NCI-H774 (cell line): ENCODE data around the gene RIMS3.
"Not testable (repeated sequence)": the region's sequence is repeated elsewhere in the genome, so short reads cannot be mapped to it uniquely, and the experiment has no call there.

Experiments
- DNase-seq: peaks from one replicate; lab custom pipeline; 2025; lab: John Stamatoyannopoulos, UW

Gene RIMS3

DNA sequence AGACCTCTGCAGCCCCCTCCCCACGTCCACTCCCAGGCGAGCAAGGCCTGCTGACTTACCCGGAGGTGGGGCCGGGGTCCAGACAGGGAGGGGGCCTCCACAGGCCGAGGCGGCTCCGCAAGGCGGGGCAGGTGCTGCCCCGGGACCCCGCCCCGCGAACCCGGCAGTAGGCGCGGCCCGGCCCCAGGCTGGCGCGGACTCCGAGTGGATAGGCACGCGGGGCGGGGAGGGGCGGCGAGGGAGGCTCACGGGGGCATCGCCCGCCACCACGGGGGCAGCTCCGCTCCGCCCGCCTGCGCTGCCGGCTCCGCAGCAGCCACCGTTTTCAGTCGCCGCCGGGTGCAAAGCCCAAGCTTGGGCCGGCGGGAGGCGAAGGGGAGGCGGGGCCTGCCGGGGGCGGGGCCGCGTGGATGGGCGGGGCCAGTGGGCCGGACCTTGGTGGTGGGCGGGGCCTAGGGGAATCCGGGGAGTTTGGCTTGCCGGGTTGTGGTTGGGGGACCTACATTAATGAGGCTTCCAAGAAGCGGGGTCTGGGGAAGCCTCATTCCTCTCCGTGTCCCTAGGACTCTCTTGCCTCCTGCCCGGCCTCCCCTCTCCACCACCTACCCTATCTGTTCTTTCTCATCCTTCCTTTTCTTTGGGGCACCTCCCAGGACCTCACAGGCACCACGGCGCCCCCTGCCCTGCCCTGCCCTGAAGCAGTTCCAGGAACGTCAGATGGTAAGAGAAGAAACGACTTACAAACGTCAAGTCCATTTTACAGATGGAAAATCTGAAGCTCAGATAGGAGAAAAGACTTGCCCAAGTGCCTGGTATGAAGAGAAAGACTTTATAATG lies at the start of gene RIMS3:
Gene RIMS3 (minus strand): TSS at position 348 of the 837 bp plus-strand sequence. CDS start 23,757 bp downstream, outside the sequence.
- peak; percentile 73 for DNase-seq

DNA sequence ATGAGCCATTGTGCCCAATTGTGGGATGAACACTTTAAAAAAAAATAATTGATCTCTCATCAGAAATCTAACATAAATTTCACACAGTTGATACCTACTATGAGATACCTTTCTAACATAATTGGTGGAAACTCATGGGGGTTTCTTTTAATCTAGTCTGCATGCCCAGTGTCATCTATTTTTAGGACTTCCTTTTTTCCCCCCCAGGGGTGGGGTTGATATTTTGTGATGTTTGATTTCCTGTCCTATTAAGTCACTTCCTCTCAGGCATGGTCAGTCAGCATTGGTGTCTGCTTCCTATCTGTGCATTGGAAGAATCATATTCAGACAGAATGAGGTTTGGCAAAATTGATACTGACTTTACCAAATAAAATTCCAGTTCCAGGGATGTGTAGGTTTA lies 47.5 kb upstream of the RIMS3 start:
- DNase-seq = no peak

DNA sequence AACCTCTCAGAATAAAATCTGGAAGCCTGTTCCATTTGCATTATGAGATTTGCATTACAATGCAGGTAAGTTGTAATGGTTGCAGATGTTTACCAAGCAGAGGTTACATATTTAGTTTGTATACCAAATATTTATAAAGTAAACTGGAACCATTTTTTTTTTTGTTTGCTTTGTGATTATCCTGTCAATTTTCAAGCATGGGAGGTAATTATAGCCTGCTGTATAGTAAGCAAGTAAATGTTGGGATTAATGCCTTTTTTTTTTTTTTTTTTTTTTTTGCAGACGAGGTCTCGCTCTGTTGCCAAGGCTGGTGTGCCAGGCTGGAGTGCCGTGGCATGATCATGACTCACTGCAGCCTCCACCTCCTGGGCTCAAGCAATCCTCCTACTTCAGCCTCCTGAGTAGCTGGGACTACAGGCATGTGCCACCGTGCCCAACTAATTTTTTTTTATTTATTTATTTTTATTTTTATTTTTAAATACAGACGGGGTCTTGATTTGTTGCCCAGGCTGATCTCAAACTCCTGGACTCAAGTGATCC lies 47.0 kb upstream of the RIMS3 start:
- peak; percentile 91 for DNase-seq

DNA sequence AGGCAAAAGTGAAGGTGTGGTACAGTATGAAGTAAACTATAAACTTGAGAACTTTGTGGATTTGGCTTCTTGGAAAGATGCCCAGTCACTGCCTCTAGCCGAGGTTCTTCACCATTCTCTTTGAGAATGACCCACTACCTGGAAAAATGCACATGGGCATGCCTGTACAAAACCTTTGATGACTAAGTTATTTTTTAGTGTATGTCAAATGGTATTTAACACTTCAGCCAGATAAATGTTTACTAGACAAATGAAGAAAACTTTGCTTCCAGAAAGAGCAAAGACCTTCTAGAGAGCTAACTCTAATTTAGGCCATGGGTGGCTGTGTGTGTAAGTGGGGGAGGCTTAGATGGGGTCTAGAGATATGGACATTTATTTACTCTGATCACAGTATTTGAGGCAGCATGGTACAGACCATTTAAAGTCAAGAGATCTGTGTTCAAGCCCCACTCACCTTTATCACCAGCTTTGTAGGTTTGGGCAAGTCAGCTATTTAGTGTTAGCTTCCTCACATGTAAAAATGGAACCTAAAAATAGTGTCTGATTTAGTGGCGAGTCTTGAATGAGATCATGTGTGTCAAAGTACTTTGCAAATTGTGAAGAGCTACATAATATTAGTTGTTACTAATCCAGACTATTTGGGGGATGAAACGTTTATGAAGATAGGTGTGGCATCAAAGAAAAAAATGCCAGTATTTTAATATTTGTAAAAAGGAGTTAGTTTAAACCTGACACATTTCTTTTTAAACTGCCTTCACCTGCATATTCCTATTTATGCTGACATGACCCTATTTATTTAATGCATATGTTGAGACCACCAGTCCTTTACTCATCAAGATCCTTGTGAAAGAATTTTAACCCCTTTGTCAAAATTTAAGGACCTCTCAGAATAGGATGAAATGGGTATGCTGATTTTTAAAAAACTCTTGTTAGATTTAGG lies 46.3 kb upstream of the RIMS3 start:
- DNase-seq = peak; percentile 34

DNA sequence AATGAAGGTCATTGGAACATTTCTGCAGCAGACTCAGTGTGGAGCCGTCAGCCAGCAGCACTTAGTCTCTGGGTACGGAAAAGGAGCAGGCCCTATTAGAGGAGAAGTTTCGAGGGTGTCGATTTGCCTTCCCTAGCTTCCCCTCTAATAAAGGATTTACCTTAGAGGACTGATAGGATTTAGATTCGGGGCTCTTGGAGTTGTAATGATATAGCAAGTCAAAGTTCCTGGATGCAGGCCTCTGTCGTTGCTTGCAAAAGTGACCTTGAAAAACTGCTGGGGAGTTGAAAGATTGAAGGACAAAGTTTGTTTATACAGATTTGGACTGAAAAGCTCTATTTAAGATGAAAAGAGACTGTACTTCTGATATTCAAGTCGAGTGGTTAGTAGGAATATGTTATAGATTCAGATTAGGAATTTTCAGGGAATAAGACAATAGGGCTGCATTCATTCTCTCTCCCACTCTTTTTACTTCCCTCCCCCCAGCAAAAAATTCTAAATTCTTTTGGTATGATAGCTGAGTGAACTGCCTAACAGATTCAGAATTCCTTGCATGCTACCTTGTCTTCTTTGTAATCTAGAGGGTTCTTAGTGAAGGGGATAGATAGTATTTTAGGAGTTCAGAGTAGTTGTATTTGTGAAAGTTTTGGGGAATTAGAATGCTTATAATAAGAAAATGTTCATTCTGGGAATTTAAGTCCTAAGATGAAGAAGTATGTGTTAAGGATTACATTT lies 45.3 kb upstream of the RIMS3 start:
- no peak for DNase-seq

DNA sequence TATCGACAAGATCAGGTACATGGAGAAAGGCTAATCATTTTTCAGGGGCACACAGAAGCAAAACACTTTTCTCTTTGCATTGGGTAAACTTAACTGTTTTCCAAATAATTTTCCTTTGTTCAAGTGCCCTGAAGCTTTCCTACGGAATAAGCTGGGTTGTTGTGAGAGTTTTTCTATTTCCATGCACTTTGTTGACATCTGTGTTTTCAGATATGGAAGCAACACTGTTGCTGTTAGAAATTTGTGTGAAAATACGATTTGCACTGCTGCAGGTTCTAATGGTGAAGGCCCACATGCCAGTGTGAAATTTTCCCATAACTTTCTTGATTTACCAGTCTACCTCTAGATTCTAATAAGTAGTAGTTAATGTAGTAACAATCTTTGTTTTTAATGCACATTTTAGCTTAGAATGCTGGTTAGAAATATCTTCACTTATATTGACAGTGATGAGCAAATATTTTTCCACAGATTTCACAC lies 44.4 kb upstream of the RIMS3 start:
- DNase-seq = no peak

DNA sequence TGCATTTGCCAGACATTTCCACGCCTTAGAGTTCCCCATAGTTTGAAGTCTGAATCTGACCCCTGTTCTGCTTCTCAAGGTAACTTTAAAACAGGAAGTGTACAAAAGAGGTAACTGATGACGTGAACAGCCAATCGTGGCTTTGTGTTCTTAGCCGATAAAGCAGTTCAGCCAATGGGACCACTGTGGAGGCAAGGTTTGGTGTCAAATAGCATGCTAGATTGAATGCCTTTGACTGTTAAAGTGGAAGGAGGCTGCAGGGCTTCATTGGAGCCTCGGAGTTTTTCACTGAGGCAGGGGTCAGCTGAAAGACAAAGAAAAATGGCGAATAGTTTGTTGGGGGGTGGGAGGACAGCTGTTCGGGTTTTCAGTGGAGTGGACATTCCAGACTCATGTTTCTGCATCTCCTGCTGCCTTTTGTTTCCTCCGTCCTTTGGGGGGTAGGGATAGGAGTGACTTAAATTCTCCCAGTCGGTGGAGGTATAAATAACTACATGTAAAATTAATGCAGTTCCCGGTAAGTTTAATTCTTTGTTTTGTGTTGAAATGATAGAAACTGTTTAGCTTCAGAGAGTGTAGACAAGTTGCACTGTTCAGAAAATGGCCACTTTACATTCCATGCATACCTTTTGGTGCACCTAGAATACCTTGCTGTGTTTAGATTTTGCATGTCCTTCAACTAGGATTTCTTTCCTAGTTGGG lies 43.8 kb upstream of the RIMS3 start:
- DNase-seq = peak; percentile 97

DNA sequence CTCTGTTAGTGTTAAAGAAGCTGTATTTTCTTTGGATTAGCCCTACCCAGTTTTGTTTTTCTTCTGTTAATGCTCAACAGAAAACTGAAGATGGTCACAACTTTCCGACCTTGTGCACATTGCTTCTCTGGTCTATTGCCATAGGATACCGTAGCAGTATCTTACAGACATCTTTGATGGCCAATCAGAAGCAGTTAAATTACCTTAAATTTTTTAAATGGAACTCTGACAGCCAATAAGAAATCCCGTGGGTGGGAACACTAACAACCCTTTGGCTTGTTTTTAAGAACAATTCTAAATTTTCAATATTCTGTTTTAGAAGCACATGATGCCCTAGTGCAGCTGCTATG lies 43.2 kb upstream of the RIMS3 start:
- peak; percentile 94 for DNase-seq

DNA sequence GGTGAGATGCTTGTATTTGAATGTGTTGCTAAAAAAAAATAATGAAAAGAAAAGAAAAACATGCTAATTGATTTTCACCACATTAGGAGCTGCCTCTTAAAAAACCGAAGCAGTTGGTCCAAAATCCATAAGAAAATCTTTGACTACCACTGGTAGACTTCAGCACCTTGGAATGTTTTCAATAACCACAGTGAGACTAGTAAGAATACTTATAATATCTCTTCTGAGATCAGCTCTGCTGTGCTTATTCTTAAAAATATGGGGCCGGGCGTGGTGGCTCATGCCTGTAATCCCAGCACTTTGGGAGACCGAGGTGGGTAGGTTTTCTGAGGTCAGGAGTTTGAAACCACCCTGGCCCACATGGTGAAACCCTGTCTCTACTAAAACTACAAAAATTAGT lies 41.1 kb upstream of the RIMS3 start:
- DNase-seq = no peak

DNA sequence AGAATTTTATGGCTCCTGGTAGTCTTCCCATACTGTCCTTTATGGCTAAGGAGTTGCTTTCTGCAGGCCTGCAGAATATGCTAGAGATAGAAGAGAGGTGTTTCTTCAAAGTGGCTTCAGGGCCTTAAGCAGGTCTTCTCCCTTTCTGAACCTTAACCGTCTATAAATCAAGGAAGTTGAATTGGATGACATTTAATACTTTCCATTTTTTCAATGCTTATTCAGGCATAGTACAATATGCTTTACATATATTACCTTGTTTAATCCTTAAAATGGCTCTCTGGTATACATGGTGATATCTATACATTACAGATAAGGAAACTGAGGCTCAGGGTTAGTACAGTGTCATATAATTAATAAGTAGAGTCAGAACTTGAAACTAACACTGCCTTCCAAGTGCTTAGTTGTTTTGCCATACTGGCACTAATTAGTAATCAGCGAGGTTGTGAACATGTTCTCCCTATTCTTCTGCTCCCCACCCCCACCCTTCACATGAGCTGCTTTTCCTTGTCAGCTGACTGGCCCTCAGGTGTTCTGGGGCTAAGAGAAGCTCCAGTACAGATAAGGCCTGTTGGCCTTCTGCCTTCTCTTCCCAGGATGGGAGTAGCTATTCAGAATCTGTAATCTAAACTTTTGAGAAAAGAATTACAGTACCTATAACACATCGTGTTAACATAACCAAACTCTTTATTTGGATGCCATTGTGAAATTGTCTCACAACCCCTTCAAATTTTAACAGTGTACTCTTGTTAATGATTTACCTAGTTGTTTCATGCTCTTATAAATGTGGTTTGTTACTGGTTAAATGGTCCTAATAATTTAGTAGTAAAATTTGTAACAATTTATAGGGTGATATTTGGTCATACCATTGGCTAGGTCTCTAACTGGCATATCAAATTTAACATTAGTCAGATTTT lies 39.6 kb upstream of the RIMS3 start:
- no peak for DNase-seq

DNA sequence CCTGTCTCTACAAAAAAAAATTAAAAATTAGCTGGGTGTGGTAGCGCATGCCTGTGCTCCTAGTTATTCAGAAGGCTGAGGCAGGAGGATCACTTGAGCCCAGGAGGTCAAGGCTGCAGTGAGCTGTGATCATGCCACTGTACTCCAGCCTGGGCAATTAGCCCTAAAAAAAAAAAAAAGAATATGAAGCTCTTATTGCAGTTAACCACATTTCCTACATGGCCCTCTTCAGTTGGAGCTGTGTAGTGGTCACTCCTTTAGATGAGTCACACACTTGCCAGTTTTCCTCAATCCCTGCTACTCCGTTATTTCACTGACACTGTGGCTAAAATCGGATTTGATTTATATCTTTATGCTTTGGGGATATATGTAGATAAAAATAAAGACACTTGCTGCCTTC lies 37.8 kb upstream of the RIMS3 start:
- DNase-seq = no peak

DNA sequence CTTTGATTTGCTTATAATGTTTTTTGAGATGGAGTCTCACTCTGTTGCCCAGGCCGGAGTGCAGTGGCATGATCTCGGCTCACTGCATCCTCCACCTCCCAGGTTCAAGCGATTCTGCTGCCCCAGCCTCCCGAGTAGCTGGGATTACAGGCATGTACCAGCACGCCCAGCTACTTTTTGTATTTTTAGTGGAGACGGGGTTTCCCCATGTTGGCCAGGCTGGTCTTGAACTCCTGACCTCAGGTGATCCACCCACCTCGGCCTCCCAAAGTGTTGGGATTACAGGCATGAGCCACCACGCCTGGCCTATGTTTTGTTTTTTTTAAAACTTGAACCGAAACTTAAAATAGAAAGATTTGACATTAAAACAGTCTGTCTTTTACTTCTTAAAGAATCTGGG lies 37.3 kb upstream of the RIMS3 start:
- not testable (repeated sequence) for DNase-seq

DNA sequence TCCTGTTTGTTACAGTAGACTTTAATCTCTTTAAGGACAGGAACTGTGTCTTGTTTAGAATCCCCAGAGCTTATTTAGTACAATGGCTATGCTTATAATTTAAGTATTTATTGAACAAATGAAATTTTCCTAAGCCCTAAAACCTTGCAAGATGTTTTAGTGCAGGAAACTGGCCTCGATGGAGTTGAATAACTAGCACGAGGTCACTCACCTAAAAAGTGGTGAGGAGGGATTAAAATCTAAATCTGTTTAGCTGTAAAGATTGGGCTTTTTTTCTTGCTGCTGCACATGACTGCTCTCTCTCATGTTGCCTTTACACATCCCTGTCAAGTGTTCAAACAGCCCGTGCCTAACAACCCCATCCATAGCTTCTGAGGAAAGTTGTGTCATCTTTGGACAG lies 36.2 kb upstream of the RIMS3 start:
- DNase-seq = no peak

DNA sequence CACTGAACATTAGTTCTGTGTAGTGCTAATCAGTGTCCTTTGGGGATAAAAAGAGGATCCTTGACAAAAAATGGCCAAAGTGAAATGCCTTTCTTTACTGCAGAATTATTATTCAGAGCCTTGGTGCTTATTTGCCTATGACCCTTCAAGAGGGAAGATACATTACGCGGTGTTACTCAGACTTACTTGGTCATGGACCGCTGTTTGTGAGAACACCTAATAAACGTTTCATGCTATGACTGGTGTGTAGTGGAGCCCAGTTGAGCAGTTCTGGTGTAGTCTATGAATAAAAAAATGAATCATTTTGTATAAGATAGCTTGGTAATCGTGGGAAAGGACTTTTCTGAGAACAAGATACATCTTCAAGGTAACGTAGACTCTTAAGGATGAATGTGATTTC lies 34.3 kb upstream of the RIMS3 start:
- DNase-seq = no peak

DNA sequence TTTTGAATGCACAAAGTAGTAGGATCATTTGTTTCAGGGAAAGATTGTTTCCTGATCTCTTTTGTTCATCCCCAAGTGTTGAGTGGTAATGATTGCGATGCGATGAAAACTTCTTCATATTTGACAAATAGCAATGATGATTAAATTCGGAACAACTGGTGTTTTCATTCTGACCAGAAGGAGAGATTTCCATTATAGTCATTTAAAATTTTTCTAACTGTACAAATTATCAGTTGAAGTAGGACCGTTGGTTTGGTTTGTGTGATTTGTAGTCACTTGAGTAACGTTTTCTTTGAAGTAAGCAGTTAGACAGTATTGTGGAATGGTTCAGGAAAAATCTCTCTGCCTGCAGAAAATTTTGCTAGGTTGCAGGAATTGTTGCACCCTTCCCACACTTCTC lies 32.0 kb upstream of the RIMS3 start:
- no peak for DNase-seq

DNA sequence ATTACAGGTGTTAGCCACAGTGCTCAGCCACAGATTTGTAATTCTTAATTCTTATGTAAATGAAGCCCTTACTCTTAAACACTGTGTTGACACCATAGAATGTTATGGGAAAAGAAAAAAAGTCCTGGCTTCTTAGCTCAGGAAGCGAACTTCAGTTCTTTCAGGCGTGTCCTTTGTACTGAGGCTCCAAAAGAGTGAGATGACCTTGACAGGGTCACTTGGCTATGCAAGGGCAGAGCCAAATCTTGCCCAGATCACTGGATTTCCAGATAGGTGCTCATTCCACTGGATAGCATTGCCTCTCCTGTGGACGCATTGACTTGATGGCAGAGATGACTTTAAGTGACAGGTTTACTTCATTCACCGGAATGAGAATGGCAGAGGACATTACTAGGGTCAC lies 30.8 kb upstream of the RIMS3 start:
- DNase-seq = no peak

DNA sequence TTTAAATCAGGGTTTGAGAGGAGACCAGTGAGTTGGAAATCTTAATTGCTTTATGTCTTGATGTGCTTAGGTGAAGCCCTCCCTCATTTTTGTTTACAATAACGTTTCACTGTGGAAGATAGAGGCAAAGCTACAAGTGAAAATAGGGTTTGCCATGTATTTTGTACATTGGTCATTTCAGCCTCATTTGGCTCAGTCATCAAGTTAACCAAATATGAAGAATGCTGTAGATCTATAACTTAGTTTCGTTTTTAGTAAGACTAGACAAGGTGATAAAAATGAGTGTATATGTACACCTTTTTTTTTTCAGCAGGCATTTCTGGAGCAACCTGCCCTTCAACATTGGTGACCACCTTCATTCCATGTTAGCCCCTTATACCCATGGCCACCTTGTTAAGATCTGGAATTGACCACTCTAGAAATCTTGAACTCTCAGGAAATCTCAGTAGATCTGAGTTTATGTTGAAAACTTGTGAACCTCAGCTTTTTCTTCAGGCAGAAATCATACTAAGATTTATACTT lies 28.9 kb upstream of the RIMS3 start:
- DNase-seq = no peak

DNA sequence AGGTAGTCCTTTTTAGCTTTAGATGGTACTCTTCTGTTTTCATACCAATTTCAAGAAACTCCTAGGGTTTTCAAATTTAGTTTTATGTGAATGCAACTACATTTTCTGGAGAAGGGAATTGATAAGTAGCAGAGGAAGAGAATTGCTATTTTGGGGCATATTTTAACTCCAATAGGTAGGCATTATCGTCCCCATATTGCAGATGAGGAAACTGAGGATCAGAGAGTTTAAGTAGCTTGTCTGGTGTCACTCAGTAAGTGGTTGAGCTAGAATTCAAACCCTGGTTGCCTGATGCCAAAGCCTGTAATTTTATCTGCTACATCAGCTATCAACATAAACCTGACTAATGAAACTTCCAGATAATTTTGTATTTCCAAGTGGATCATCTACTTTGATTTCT lies 27.9 kb upstream of the RIMS3 start:
- DNase-seq = no peak

DNA sequence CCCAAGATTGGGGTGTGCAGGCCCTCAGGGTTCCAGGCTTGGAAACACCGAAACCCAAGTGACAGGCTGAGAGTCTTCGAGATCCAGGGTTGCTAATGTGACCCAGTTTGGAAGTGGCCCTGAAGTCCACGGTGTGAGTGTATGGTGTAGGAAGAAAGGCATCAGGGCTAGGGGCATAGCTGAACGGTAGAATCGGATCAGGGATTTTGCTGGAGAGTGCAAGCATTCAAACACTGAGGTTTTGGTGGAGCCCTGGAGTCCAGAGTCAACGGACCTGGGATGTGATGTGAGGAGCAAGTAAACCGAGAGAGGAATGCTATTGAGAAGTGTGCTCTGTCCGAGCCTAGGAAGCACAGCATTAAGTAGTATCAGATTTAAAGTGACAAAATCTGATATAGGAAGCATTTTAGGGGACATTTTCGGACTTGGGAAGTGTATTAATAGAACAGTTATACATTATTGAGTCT lies 27.0 kb upstream of the RIMS3 start:
- no peak for DNase-seq
